HG03159 (cell line): ENCODE data around the gene TKTL1.
A peak's percentile ranks its signal among the peaks of the same experiment; 100 is the strongest.
"Not testable (repeated sequence)": the region's sequence is repeated elsewhere in the genome, so short reads cannot be mapped to it uniquely, and the experiment has no call there.

Experiments used
- ATAC-seq: cut with Tn5 transposase; IDR thresholded peaks from one replicate; pipeline ENCODE4 v1.9.1; 2021; ENCODE audit warnings: mild to moderate bottlenecking, moderate library complexity; ENCODE audit not compliant: unreplicated experiment

Gene TKTL1

GRCh38 chrX:154295664-154296310, at the start of gene TKTL1:
Gene TKTL1, plus strand, starts transcription at chrX:154295795. Its CDS starts 65 bp downstream, at chrX:154295860.
- no peak for ATAC-seq

- ATAC-seq, result peak; percentile 60
These were observed 48.1 kb upstream of the TKTL1 start for GRCh38 chrX:154247377-154248045.

GRCh38 chrX:154248076-154248475, 47.5 kb upstream of the TKTL1 start:
- not testable (repeated sequence) for ATAC-seq

- not testable (repeated sequence) for ATAC-seq
These were observed 38.3 kb upstream of the TKTL1 start, which contains the start of gene OPN1MW3 for GRCh38 chrX:154257282-154257681. Gene OPN1MW3, plus strand, starts transcription at chrX:154257582. Its CDS starts 38 bp downstream, at chrX:154257620.

- ATAC-seq, result not testable (repeated sequence)
These were observed 36.9 kb upstream of the TKTL1 start for GRCh38 chrX:154258711-154259110.

DNA sequence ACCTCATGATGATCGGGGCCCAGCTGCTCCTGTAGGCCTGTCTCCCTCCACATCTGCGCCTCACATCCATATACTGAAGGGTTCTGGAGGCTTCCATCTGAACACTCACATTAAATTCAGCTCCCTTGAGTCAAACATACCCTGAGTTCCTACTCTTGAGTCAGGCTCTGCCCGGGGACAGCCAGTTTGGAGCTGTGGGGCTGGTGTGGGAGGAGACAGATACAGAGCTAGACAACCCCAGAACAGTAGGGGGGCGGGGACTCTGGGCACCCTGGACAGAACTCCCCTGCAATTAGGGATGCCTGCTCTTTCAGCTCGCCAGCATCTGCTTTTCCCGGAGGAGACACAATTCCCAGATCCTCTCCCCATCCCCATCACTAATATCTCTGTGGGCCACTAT, 32.5 kb upstream of the TKTL1 start:
- not testable (repeated sequence) for ATAC-seq

GRCh38 chrX:154269245-154269644, 26.4 kb upstream of the TKTL1 start:
- not testable (repeated sequence) for ATAC-seq

GRCh38 chrX:154284489-154285338, 10.9 kb upstream of the TKTL1 start:
- not testable (repeated sequence) for ATAC-seq

DNA sequence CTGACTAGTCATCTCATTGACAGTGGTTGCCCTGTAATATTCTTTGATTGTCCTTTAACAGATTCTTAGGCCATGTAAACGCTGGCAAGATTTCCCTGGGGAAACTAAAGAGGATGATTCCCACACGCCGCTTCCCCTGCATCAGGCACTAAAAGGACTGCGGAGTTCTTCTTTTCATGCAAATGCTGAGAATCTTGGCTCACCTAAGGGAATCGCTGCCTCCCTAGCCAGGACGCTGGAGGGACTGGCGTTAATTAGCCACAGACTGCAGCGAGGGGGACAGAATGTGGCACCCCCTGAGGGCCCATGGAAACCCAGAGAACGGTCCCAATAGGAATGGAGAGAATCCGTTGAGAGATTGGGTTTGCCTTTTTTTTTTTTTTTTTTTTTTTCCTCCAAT, 9.2 kb upstream of the TKTL1 start:
- not testable (repeated sequence) for ATAC-seq

DNA sequence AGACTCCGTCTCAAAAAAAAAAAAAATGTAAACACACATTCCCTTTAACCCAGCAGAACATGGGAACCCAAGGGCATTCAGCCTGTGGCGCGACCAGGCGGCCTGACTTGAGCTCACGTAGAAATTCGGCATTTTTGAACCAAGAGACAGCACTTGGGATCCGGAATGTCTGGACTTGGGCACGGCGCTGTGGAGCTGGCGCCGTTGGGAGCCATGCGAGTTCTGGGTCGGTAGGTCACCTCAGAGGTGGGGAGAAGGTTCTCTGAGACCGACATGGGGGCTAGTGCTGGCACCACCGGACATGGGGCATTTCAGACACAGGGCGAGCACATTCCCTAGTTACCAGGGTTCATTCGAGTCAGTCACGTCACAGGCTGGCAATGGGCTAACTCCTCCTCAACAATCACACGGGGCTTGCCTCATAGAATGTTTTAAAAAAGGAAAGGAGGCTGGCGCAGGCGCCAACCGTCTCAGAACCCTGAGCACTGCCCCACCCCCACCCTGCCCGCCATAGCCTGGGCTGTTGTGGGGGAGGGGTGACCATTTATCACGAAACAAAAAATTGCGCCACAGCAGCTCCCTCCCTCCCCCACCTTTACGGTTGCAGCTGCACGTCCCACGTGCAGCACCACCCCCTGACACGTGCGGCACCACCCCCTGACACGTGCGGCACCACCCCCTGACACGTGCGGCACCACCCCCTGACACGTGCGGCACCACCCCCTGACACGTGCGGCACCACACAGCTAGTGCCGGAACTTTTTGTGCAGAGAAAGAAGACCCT, 612 bp upstream of the TKTL1 start, which contains the start of gene TEX28:
TSS of gene TEX28 (minus strand) at position 334 of the 784 bp plus-strand sequence. CDS start 3,007 bp downstream, outside the sequence.
- ATAC-seq, result no peak

DNA sequence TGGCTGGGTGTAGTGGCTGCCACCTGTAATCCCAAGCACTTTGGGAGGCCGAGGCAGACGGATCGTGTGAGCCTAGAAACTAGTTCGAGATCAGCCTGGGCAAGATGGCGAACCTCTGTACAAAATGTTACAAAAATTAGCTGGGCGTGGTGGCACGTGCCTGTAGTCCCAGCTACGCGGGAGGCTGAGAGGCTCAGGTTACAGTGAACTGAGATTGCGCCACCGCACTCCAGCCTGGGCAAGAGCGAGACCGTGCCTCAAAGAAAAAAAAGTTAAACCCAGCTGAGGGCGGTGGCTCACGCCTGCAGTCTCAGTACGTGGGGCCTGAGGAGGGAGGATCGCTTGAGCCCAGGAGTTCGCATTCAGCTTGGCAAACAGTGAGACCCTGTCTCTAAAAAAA, 1.1 kb downstream of the TKTL1 start:
- no peak for ATAC-seq

DNA sequence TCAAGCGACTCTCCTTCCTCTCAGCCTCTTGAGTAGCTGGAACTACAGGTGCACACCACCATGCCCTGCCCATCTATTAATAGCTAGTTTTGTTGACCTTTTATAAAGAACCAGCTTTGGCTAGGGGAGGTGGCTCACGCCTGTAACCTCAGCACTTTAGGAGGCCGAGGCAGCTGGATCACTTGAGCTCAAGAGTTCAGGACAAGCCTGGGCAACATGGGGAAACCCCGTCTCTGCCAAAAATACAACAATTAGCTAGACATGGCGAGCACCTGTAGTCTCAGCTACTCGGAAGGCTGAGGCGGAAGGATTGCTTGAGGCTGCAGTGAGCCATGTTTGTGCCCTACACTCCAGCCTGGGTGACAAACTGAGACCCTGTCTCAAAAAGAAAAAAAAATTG, 2.7 kb downstream of the TKTL1 start:
- no peak for ATAC-seq

- no peak for ATAC-seq
These were observed 5.2 kb downstream of the TKTL1 start for GRCh38 chrX:154300816-154301215.

- not testable (repeated sequence) for ATAC-seq
These were observed 7.4 kb downstream of the TKTL1 start for GRCh38 chrX:154302998-154303397.

GRCh38 chrX:154303476-154303875, 7.9 kb downstream of the TKTL1 start:
- no peak for ATAC-seq

DNA sequence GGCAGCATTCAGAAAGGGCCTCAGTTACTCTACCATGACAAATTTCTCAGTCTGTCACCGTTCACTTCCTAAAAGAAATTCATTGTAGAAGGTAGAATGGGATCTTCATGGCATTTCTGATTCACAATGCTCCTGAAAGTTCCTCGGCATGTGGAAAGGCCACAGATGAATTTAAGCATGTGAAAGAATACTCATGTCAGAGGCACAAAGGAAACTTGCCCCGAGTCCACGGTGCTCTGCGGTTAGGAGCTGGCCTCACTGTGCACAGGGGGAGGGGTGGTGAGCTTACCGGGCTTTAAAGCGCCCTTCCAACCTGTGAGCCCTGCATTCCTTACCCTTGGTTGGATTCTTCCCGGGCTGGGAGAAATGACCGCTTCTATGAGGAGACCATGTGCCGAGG, 9.3 kb downstream of the TKTL1 start:
- no peak for ATAC-seq

DNA sequence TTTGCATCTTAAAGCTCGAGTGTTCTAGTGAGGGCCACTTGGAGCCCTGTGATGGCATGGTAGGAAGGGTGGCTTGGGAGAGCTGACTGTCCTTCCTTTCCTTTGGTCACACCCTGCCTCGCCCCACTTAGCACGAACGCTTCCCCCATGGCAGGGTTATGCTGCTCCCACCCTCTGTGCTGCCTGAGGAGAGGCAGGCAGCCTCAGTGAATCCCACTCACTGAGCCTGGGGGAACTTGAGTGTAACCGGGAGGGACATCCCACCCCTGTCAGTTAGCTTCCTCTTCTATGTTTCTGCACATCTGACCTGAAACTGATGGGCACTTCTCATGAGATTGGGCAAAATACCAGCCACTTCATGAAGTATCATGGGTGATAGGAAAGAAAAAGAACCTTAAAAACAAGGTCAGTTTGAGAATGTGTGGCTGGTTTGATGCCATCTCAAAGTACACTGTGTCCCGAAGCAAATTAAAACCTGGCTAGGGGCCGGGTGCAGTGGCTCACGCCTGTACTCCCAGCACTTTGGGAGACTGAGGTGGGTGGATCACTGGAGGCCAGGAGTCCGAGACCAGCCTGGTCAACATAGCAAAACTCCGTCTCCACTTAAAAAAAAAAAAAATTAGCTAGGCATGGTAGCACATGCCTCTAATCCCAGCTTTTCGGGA, 10.1 kb downstream of the TKTL1 start:
- ATAC-seq, result no peak

- no peak for ATAC-seq
These were observed 11.6 kb downstream of the TKTL1 start for GRCh38 chrX:154307202-154307601.

GRCh38 chrX:154308108-154308946, 12.7 kb downstream of the TKTL1 start:
- no peak for ATAC-seq
